ENCODE data around the gene IGFL4. TPM values are rescaled to one million over a fixed set of nuclear protein-coding genes. Genes with fewer than 3 reads are reported as not detected.
A peak's percentile ranks its signal among the peaks of the same experiment; 100 is the strongest.

The IGFL4 gene
- total RNA-seq, 4 donors from 2014 or later: not detected

DNA sequence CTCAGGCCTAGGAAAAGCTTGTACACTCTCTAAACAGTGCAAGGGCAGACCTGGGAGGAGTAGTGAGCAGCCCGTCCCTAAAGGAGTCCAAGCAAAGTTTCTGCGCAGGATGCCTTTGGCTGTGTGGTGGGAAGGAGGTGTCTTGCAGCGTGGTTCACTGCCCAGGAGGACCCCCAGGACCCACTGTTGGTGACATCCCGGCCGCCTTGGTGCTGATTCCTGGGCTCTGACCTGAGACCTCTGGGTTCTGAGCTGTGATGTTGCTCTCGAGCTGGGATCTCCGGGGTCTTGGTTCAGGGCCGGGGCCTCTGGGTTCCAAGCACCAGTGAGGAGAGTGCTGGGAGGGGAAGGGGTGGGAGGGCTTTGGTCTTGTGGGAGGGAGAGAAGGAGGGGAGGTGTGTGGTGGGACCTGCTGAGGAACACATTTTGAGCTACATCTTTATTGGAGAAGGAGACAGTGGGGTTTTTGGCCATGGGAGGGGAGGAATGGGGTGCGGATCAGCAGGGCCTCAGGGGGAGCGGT lies 22.0 kb downstream of the IGFL4 start:
- H3K27ac ChIP-seq: no peak overlapping the region
- intact Hi-C loops (cut with DNase I): loop anchor here (10.0 kb wide), 1 partner anchor 124 kb away; no protein-coding TSS in a partner anchor
- WGBS, 2 donors: 96 to 97% methylated on average over 10 of the region's 10 CpGs

DNA sequence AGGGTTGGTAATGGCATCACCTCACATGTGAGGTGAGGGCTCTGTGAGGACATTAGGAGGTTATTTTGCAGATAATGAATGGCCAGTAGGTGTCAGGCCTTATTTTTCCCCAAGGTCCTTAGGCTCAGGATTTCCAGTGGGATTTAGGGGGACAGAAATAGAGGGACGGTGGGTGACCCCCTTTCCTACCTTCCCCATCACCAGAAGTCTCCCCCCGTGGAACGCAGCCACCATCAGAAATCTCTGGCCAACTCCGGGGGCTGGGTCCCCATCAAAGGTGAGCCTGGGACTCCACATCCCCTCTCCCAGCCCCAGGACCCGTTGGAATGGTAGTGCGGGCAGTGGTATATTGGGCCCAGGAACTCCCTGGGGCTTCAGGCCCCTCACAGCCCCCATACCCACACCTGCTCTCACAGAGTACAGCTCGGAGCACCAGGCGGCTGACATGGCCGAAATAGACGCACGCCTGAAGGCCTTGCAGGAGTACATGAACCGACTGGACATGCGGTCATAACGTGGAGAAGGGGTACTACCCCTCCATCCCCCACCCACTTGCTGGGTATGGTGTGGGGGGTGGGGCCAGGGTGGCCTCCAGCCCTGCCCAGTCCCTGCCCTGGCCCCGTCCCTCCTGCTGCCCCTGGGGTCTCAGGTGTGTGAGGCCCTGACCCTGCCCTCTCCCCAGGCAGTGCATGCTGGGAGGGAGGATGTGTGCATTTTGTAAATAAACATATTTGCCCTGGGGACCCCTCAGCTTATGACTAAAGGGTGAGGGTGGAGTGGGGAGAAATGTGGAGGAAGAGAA lies 22.7 kb downstream of the IGFL4 start:
- intact Hi-C loops (cut with DNase I): loop anchor here (10.0 kb wide), 1 partner anchor 123 kb away; no protein-coding TSS in a partner anchor
- 95 to 98% methylated on average over 15 of the region's 15 CpGs for WGBS, 2 donors

More for the DNA sequence above, 22.0 kb downstream of the IGFL4 start:
- DNase-seq: no peak
- H3K9me3 ChIP-seq: no peaks in the 10 kb centered on the region
- no peaks in the 10 kb centered on the region for H3K27me3 ChIP-seq
- TF ChIP-seq POLR2A (IDR thresholded peaks at IDR 0.05): no peak
- TF ChIP-seq, protein P1, sequence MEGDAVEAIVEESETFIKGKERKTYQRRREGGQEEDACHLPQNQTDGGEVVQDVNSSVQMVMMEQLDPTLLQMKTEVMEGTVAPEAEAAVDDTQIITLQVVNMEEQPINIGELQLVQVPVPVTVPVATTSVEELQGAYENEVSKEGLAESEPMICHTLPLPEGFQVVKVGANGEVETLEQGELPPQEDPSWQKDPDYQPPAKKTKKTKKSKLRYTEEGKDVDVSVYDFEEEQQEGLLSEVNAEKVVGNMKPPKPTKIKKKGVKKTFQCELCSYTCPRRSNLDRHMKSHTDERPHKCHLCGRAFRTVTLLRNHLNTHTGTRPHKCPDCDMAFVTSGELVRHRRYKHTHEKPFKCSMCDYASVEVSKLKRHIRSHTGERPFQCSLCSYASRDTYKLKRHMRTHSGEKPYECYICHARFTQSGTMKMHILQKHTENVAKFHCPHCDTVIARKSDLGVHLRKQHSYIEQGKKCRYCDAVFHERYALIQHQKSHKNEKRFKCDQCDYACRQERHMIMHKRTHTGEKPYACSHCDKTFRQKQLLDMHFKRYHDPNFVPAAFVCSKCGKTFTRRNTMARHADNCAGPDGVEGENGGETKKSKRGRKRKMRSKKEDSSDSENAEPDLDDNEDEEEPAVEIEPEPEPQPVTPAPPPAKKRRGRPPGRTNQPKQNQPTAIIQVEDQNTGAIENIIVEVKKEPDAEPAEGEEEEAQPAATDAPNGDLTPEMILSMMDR (IDR thresholded peaks at IDR 0.05): no peak
- H3K4me3 ChIP-seq (replicated peaks in 1 of 3): no peak overlapping the region
- peaks cover 3 to 21% of the 10 kb centered on the region in 2 donors for H3K4me1 ChIP-seq
- no peaks in the 10 kb centered on the region for H3K36me3 ChIP-seq

DNA sequence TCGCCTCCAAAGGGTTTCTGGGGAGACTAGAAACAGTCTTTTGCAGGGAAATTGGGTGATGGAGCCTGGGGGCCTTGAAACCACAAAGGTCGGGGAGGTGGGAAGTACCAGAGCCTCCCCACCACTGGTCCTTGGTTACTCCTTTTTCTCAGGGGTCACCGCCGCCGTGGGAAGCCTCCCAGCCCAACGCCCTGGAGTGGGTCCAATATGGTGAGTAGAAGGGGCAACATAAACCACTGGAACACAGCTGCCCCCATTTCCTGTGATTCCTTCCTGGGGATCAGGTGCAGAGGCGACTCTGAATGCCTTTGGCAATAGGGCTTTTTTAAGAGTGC lies 23.7 kb downstream of the IGFL4 start:
- peaks cover 3 to 21% of the 10 kb centered on the region in 2 donors for H3K4me1 ChIP-seq
- DNase-seq: no peak
- no peaks in the 10 kb centered on the region for H3K27me3 ChIP-seq
- intact Hi-C loops (cut with DNase I): loop anchor here (10.0 kb wide), 1 partner anchor 122 kb away; no protein-coding TSS in a partner anchor
- H3K36me3 ChIP-seq: no peaks in the 10 kb centered on the region
- H3K9me3 ChIP-seq: no peaks in the 10 kb centered on the region
- WGBS, 2 donors: 51 to 60% methylated on average over 7 of the region's 7 CpGs
- no peak overlapping the region for H3K27ac ChIP-seq
- TF ChIP-seq, protein P1 (IDR thresholded peaks at IDR 0.05): peak in 1 of 6 experiments; percentile 9
- no peak for TF ChIP-seq POLR2A (IDR thresholded peaks at IDR 0.05)
- H3K4me3 ChIP-seq (replicated peaks in 1 of 3): no peak overlapping the region

More for the DNA sequence above, 22.7 kb downstream of the IGFL4 start:
- no peaks in the 10 kb centered on the region for H3K27me3 ChIP-seq
- no peak overlapping the region for H3K27ac ChIP-seq
- H3K9me3 ChIP-seq: no peaks in the 10 kb centered on the region
- H3K4me3 ChIP-seq (replicated peaks in 1 of 3): no peak overlapping the region
- TF ChIP-seq, protein P1 (IDR thresholded peaks at IDR 0.05): no peak
- no peak for TF ChIP-seq POLR2A (IDR thresholded peaks at IDR 0.05)
- H3K4me1 ChIP-seq: peaks cover 3 to 21% of the 10 kb centered on the region in 2 donors
- DNase-seq: no peak
- H3K36me3 ChIP-seq: no peaks in the 10 kb centered on the region

DNA sequence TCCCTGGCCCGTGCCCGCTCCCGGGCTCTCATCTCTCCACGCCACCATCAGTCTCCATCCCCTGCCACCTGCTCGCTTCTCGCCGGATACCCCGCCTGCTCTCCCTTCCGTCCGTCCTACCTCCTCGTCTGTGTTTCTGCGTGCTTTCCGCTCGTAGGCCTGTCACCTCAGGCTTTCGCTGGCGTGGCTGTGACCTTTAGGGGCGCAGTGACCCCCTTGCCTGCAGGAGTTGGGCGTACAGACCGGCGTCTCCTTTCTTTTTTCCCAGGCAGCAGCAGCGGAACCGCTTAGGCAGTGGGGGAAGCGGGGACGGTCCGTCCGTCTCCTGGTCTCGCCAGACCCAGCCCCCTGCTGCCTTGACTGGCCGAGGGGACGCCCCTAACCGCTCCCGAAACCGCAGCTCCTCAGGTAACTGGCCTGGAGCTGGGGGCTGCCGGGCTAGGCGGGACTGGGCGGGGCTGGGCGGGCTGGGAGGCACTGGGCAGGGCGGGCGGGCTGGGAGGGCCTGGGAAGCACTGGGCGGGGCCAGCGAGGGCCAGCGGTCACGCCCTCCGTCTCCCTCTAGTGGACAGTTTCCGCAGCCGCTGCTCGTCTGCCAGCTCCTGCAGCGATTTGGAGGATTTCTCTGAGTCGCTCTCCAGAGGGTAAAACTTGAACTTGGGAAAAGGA lies 24.2 kb downstream of the IGFL4 start:
- TF ChIP-seq, protein P1 (IDR thresholded peaks at IDR 0.05): peak; percentile 46 to 96 (median 64)
- peak in 1 of 2 donors; percentile 29 for TF ChIP-seq POLR2A (IDR thresholded peaks at IDR 0.05)
- no peaks in the 10 kb centered on the region for H3K36me3 ChIP-seq
- peaks cover 3 to 21% of the 10 kb centered on the region in 2 donors for H3K4me1 ChIP-seq
- H3K27me3 ChIP-seq: no peaks in the 10 kb centered on the region
- WGBS, 2 donors: 1 to 2% methylated on average over 18 to 34 of the region's 48 CpGs
- no peaks in the 10 kb centered on the region for H3K9me3 ChIP-seq
- H3K4me3 ChIP-seq (replicated peaks in 1 of 3): peak overlapping the region; percentile 19 to 56 (median 33)
- intact Hi-C loops (cut with DNase I): loop anchor here (10.0 kb wide), 1 partner anchor 122 kb away; no protein-coding TSS in a partner anchor
- no peak overlapping the region for H3K27ac ChIP-seq
- peak; percentile 74 to 78 for DNase-seq

All from thyroid gland (tissue), 4 donors.